GM19099 (cell line): ENCODE measurements around the gene TNRC18.

ENCODE experiments used
- POLR2A ChIP-seq: IDR thresholded peaks from 3 replicates; pipeline ENCODE4 v1.6.1; 2011; ENCODE audit warnings: low read depth; ENCODE audit not compliant: insufficient read length; ENCODE audit errors: extremely low read depth

The TNRC18 gene

GRCh38 chr7:5439572-5440496, 16.2 kb upstream of the TNRC18 start:
- no peak for TF ChIP-seq POLR2A

GRCh38 chr7:5439209-5439571, 15.6 kb upstream of the TNRC18 start:
- TF ChIP-seq POLR2A: no peak

DNA sequence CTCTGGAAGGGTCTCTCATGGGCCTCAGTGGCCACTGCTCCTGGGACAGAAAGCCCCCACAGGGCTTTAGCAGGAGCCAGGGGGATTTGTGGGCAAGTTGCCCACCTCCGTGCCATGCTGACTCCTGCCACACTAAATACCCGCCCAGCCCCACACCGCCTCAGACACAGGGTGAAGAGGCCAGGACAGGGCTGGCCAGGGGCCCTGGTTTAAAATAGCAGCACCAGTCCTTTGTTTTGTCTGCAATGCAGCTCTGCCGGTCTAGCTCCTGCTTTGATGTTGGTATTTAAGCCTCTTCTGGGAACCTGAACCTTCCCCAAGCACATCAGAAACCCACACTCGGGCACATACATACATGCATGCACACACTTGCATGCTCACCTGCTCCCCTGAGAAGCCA, 14.4 kb upstream of the TNRC18 start:
- TF ChIP-seq POLR2A: no peak

DNA sequence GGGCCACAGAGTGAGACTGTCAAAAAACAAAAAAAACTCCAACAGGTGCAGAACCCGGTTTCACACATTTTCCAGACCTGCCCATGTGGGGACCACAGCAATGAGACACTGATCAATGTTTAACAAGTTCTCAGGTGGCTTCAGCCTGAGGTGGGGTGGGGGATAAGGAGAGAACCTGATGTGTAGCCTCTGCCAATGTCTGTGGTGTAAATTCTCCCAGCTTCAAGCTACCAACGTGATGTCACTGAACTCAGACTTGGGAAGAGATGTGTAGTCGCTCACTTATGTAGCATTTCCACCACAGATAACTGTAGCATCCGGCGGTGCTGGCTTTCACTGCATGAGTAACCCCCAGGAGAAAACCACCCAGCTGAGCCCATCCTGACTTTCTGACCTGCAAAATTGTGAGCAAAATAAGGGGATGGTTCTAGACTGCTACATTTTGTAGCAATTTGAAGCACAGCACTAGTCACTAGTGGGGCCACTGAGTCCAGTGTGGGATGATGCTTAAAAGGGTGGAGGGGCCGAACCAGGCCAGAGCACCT, 13.8 kb upstream of the TNRC18 start:
- no peak for TF ChIP-seq POLR2A

GRCh38 chr7:5436003-5436678, 12.5 kb upstream of the TNRC18 start:
- TF ChIP-seq POLR2A: no peak

- TF ChIP-seq POLR2A: no peak
Observed at GRCh38 chr7:5435291-5436002, 11.8 kb upstream of the TNRC18 start.

GRCh38 chr7:5433181-5433580, 9.5 kb upstream of the TNRC18 start:
- TF ChIP-seq POLR2A: no peak

GRCh38 chr7:5432691-5433090, 9.1 kb upstream of the TNRC18 start:
- no peak for TF ChIP-seq POLR2A

GRCh38 chr7:5431560-5432015, 8.0 kb upstream of the TNRC18 start:
- TF ChIP-seq POLR2A: no peak

GRCh38 chr7:5430612-5430947, 6.9 kb upstream of the TNRC18 start:
- TF ChIP-seq POLR2A: no peak

GRCh38 chr7:5429857-5430611, 6.4 kb upstream of the TNRC18 start:
- no peak for TF ChIP-seq POLR2A

GRCh38 chr7:5429253-5429856, 5.7 kb upstream of the TNRC18 start:
- no peak for TF ChIP-seq POLR2A

DNA sequence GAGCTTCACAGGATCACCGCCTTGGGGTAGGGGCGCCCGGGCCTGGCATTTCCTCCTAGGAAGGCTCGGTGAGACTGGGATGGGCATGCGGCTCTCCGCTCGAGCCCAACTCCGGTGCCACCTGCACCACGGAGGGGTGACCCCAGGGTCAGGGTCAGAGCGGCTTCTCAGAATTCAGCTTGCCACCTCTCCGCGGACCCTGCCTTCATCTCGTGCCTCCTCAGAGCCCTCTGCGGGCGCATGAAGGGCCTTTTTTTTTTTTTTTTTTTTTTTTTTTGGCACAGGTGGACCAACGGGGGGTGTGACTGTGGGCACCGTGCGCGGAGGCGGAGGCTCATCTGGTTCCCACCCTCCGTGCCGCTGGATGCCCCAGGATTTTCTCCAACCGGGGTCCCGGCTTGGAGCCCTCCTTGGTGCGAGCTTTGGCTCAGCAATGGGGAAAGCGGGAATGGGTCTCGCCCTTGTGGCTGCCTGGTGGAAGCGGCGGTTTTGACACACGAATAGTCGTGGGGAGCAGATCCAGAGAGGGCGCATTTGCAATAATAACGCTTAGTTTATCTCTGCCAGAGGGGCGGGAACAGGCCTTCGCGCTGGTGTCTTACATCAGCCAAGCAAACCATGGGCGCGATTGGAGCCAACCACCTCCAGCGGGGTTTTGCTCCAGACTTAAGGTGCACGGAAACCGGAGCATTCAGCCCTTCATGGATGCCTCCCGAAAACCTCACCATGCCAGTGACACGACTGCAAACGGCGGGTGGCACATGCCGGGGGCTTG, 5.0 kb upstream of the TNRC18 start:
- no peak for TF ChIP-seq POLR2A

- no peak for TF ChIP-seq POLR2A
Observed at GRCh38 chr7:5426226-5426475, 2.5 kb upstream of the TNRC18 start.
